Panc1 (cell line): ENCODE results near the gene CNGA1.

Source experiments
- TF ChIP-seq, protein P1 (sequence below): fragments of 450-650 bp; IDR thresholded peaks from 2 replicates; pipeline ENCODE4 v1.5.1; 2017; ENCODE audit warnings: mild to moderate bottlenecking
- TF ChIP-seq, protein P2 (sequence below), 2 experiments: IDR thresholded peaks; 2 replicates each; pipeline ENCODE4 v1.6.1; 2011 to 2012; ENCODE audit warnings: low read depth in 2 of 2, control low read depth in 1 of 2, low read length in 1 of 2, mild to moderate bottlenecking in 1 of 2, moderate library complexity in 1 of 2; ENCODE audit not compliant: insufficient read depth in 1 of 2

GRCh38 chr4:48046059-48046458 is 29.6 kb upstream of the CNGA1 start:
- TF ChIP-seq, protein P1, sequence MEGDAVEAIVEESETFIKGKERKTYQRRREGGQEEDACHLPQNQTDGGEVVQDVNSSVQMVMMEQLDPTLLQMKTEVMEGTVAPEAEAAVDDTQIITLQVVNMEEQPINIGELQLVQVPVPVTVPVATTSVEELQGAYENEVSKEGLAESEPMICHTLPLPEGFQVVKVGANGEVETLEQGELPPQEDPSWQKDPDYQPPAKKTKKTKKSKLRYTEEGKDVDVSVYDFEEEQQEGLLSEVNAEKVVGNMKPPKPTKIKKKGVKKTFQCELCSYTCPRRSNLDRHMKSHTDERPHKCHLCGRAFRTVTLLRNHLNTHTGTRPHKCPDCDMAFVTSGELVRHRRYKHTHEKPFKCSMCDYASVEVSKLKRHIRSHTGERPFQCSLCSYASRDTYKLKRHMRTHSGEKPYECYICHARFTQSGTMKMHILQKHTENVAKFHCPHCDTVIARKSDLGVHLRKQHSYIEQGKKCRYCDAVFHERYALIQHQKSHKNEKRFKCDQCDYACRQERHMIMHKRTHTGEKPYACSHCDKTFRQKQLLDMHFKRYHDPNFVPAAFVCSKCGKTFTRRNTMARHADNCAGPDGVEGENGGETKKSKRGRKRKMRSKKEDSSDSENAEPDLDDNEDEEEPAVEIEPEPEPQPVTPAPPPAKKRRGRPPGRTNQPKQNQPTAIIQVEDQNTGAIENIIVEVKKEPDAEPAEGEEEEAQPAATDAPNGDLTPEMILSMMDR: no peak
- TF ChIP-seq, protein P2, sequence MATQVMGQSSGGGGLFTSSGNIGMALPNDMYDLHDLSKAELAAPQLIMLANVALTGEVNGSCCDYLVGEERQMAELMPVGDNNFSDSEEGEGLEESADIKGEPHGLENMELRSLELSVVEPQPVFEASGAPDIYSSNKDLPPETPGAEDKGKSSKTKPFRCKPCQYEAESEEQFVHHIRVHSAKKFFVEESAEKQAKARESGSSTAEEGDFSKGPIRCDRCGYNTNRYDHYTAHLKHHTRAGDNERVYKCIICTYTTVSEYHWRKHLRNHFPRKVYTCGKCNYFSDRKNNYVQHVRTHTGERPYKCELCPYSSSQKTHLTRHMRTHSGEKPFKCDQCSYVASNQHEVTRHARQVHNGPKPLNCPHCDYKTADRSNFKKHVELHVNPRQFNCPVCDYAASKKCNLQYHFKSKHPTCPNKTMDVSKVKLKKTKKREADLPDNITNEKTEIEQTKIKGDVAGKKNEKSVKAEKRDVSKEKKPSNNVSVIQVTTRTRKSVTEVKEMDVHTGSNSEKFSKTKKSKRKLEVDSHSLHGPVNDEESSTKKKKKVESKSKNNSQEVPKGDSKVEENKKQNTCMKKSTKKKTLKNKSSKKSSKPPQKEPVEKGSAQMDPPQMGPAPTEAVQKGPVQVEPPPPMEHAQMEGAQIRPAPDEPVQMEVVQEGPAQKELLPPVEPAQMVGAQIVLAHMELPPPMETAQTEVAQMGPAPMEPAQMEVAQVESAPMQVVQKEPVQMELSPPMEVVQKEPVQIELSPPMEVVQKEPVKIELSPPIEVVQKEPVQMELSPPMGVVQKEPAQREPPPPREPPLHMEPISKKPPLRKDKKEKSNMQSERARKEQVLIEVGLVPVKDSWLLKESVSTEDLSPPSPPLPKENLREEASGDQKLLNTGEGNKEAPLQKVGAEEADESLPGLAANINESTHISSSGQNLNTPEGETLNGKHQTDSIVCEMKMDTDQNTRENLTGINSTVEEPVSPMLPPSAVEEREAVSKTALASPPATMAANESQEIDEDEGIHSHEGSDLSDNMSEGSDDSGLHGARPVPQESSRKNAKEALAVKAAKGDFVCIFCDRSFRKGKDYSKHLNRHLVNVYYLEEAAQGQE (IDR thresholded peaks at IDR 0.05; ENCODE audit: insufficient read depth in 1 of 2, low read depth in 2 of 2, low read length in 1 of 2): no peak
